Measurements from ENCODE around the gene ATMIN. TPM values are rescaled to one million over a fixed set of nuclear protein-coding genes. Genes with fewer than 3 reads are reported as not detected.

Gene ATMIN
- total RNA-seq, 1 experiment from 2014 or later, result 66.6 TPM

- Histone ChIP-seq H3K4ac (ENCODE audit: low read depth, low read length) (no peak overlapping the region), H4K91ac (ENCODE audit: insufficient read length, low read depth, low read length) (no peak overlapping the region), H3K14ac (ENCODE audit: insufficient read depth, low read length) (no peak overlapping the region), H2BK12ac (ENCODE audit: insufficient read length, low read depth, low read length) (no peak overlapping the region), H3K27me3 (ENCODE audit: insufficient read depth, low read length) (no peaks in the 10 kb centered on the region), H3K79me1 (ENCODE audit: insufficient read depth, low read depth, low read length, poor library complexity, severe bottlenecking) (no peaks in the 10 kb centered on the region), H3K4me1 (ENCODE audit: insufficient read depth, low read length) (no peaks in the 10 kb centered on the region), H3T11ph (ENCODE audit: low read length) (no peak overlapping the region), H4K20me1 (ENCODE audit: control insufficient read depth, insufficient read depth, insufficient read length) (no peaks in the 10 kb centered on the region), H3K79me2 (ENCODE audit: insufficient read depth, low read length) (no peaks in the 10 kb centered on the region), H2BK20ac (ENCODE audit: low read depth, low read length, poor library complexity, severe bottlenecking) (no peak overlapping the region), H2AFZ (ENCODE audit: low read length) (no peak overlapping the region), H3K18ac (ENCODE audit: insufficient read length, low read depth, low read length) (no peak overlapping the region), H4K5ac (ENCODE audit: insufficient read length, low read depth, low read length) (no peak overlapping the region), H3K9me3 (ENCODE audit: control insufficient read depth, low read depth, low read length) (no peaks in the 10 kb centered on the region), H3K27ac (ENCODE audit: insufficient read length, low read depth, low read length) (no peak overlapping the region), H2AK5ac (ENCODE audit: insufficient read length, low read length) (no peak overlapping the region), H2BK120ac (ENCODE audit: low read depth, low read length, poor library complexity, severe bottlenecking) (no peak overlapping the region), H3K9ac (ENCODE audit: extremely low read depth, insufficient read length, low read length) (no peak overlapping the region), H2BK5ac (ENCODE audit: insufficient read length, low read length) (no peak overlapping the region), H2BK15ac (ENCODE audit: low read depth, low read length) (no peak overlapping the region), H3K23me2 (ENCODE audit: insufficient read length, low read depth, low read length, poor library complexity, severe bottlenecking) (no peaks in the 10 kb centered on the region), H3K4me2 (ENCODE audit: insufficient read depth, insufficient read length, low read length) (no peak overlapping the region), H3K23ac (ENCODE audit: insufficient read length, low read depth, low read length) (no peak overlapping the region), H4K8ac (replicated peaks; ENCODE audit: insufficient read length, low read depth, low read length) (no peak overlapping the region), H3K56ac (ENCODE audit: insufficient read length, low read depth, low read length) (no peak overlapping the region)
- no peak for TF ChIP-seq CTCF (conservative IDR thresholded peaks at IDR 0.05)
- Mint-ChIP-seq H3K27ac (no peak overlapping the region), H3K27me3 (ENCODE audit: low read depth) (no peaks in the 10 kb centered on the region), H3K4me3 (no peak overlapping the region), H3K9me3 (no peaks in the 10 kb centered on the region), H3K4me1 (peaks cover 4 to 5% of the 10 kb centered on the region in 2 experiments; a peak in 3 of 4 replicates), H3K36me3 (ENCODE audit: insufficient read depth in 1 of 3, low read depth in 3 of 3) (peaks cover 34 to 65% (median 65%) of the 10 kb centered on the region in 3 experiments; a peak in 6 of 7 replicates)
- no peak for DNase-seq
- no CpG with 5 or more reads among the region's 2 CpGs for WGBS (ENCODE audit: extremely low coverage, insufficient read length, low lambda C conversion rate)
Measured at GRCh38 chr16:81042821-81043220, 7.2 kb downstream of the ATMIN start.

All from H9 (cell line).